K562 (cell line): Measurements from ENCODE around the gene ANO1. TPM values are rescaled to one million over a fixed set of nuclear protein-coding genes. Genes with fewer than 3 reads are reported as not detected.

ENCODE experiments used
- ATAC-seq: fragments of 200-7000 bp; cut with Tn5 transposase; 3 replicates; pipeline ENCODE4 v1.9.1; 2020; ENCODE audit warnings: moderate library complexity
- BruUV-seq: library from RNA; stranded (reverse); fragments of 400-500 nt; replicated peaks from 2 replicates; lab custom pipeline; 2021; lab: Mats Ljungman, UMichigan
- CTCF ChIA-PET: fragments of 300-600 bp; formaldehyde crosslinking; extraction: SDS; loops from one replicate; lab custom pipeline; 2021; ENCODE audit warnings: low intra/inter-chr PET ratio; lab: Yijun Ruan, JAX
- POLR2A ChIA-PET: fragments of 300-600, 350-650 bp; sonication (Branson Sonifier 250); formaldehyde crosslinking; extraction: SDS; loops from one replicate; lab custom pipeline; 2021; ENCODE audit warnings: antibody characterized with exemption, inconsistent platforms; lab: Yijun Ruan, JAX
- DNase-seq, 4 experiments: peaks; one replicate each; pipeline versions ENCODE4 v3.0.0 to v3.0.0-alpha.2; 2011 to 2018; ENCODE audit warnings: low spot score in 3 of 4, mixed read lengths in 3 of 4; ENCODE audit errors: extremely low read depth in 1 of 4
- FAIRE-seq: peaks from 2 replicates; lab custom pipeline; 2011; peaks lifted over from hg19 to GRCh38; lab: Jason Lieb, UNC
- H2AFZ ChIP-seq: 2 replicates; pipeline ENCODE4 v1.6.0; 2011; ENCODE audit warnings: low read depth, low read length, control low read depth, inconsistent platforms
- H3K27ac ChIP-seq: fragments of 200-600 bp; 3 replicates; pipeline ENCODE4 v1.8.0; 2011; ENCODE audit warnings: low read depth, mild to moderate bottlenecking, control low read depth, inconsistent platforms, low read length, moderate library complexity, mixed read lengths; ENCODE audit errors: extremely low read depth
- H3K27me3 ChIP-seq, 2 experiments: fragments of 300-600 bp in 1 of 2; 2 replicates in 1 of 2; 3 replicates in 1 of 2; pipeline versions ENCODE4 v1.6.0 to v1.8.0; 2011; ENCODE audit warnings: inconsistent platforms in 2 of 2, low read length in 2 of 2, mild to moderate bottlenecking in 1 of 2, mixed read lengths in 1 of 2, moderate library complexity in 1 of 2; ENCODE audit not compliant: control insufficient read depth in 2 of 2, insufficient read depth in 2 of 2
- H3K36me3 ChIP-seq: fragments of 300-600 bp; 3 replicates; pipeline ENCODE4 v1.8.0; 2011; ENCODE audit warnings: mild to moderate bottlenecking, low read length, inconsistent platforms; ENCODE audit not compliant: control insufficient read depth, insufficient read depth
- H3K4me1 ChIP-seq, 2 experiments: fragments of 200-600 bp in 1 of 2; replicated peaks in 1 of 2; 2 replicates in 1 of 2; 3 replicates in 1 of 2; pipeline versions ENCODE4 v1.5.1 to v1.8.0; 2011; ENCODE audit warnings: inconsistent platforms in 2 of 2, low read length in 2 of 2, mild to moderate bottlenecking in 1 of 2, mixed read lengths in 1 of 2, moderate library complexity in 1 of 2; ENCODE audit not compliant: control insufficient read depth in 2 of 2, insufficient read depth in 2 of 2
- H3K4me2 ChIP-seq: 2 replicates; pipeline ENCODE4 v1.6.1; 2011; ENCODE audit warnings: low read length, control low read depth, inconsistent platforms, mixed read lengths; ENCODE audit not compliant: insufficient read depth
- H3K4me3 ChIP-seq: fragments of 200-600 bp; sonication (generic), shearing (Covaris generic); 2 replicates; pipeline ENCODE4 v1.5.1; 2016; ENCODE audit warnings: control low read depth, inconsistent platforms
- H3K79me2 ChIP-seq: fragments of 200-600 bp; 3 replicates; pipeline ENCODE4 v1.8.0; 2011; ENCODE audit warnings: low read length, inconsistent platforms; ENCODE audit not compliant: control insufficient read depth, insufficient read depth
- H3K9ac ChIP-seq, 2 experiments: 2 replicates each; pipeline versions ENCODE4 v1.6.0 to v1.6.1; 2011; ENCODE audit warnings: low read depth in 2 of 2, low read length in 2 of 2, control low read depth in 1 of 2, inconsistent platforms in 1 of 2, mild to moderate bottlenecking in 1 of 2, mixed read lengths in 1 of 2; ENCODE audit not compliant: insufficient read depth in 1 of 2
- H3K9me1 ChIP-seq: one replicate; pipeline ENCODE4 v1.6.0; 2011; ENCODE audit warnings: inconsistent platforms, mild to moderate bottlenecking, low read length, moderate library complexity; ENCODE audit not compliant: control insufficient read depth, insufficient read depth
- H3K9me3 ChIP-seq: replicated peaks from 2 replicates; pipeline ENCODE4 v1.5.1; 2011; ENCODE audit warnings: low read depth, low read length, inconsistent platforms; ENCODE audit not compliant: control insufficient read depth, insufficient read depth
- H4K20me1 ChIP-seq: replicated peaks from 2 replicates; pipeline ENCODE4 v1.6.1; 2011; ENCODE audit warnings: low read length, inconsistent platforms, mixed read lengths; ENCODE audit not compliant: control insufficient read depth, insufficient read depth
- ZNF175 ChIP-seq: fragments of 200-800 bp; sonication (Bioruptor generic); IDR thresholded peaks from 2 replicates; pipeline ENCODE4 v1.6.1; 2016; ENCODE audit warnings: low read depth, mild to moderate bottlenecking, missing genetic modification characterization, missing compliant biosample characterization
- ZNF217 ChIP-seq: sonication (generic); formaldehyde crosslinking; IDR thresholded peaks from 2 replicates; pipeline ENCODE4 v1.8.0; 2022; ENCODE audit warnings: mild to moderate bottlenecking, missing genetic modification reagents
- ZNF707 ChIP-seq: fragments of 250-450 bp; sonication (Bioruptor Pico); conservative IDR thresholded peaks from 2 replicates; pipeline ENCODE4 v1.8.0; 2022; ENCODE audit warnings: inconsistent platforms, mild to moderate bottlenecking, moderate library complexity
- WGBS: fragments of 100-300 bp; shearing (Covaris generic); methylation state at CpG from one replicate; pipeline ENCODE4 v1.1.6; 2016; ENCODE audit warnings: low coverage, mixed read lengths; ENCODE audit not compliant: insufficient coverage; ENCODE audit errors: missing lambda C conversion rate; 5-methylcytosine and 5-hydroxymethylcytosine counted together
- in situ Hi-C: fragments of 300-500 bp; cut with MboI; formaldehyde crosslinking; loops from 4 replicates; pipeline ENCODE4 v1.15.0; 2018; ENCODE audit warnings: inconsistent platforms, mixed read lengths
- intact Hi-C: fragments of 100-400 bp; cut with micrococcal nuclease; formaldehyde crosslinking; loops from 2 replicates; pipeline ENCODE4 v1.14.2; 2022
- polyA plus RNA-seq, 8 experiments: library from polyadenylated mRNA; depleted of rRNA in 4 of 8; stranded (reverse) in 5 of 8; unstranded in 3 of 8; fragments of >200 nt; fragmentation: Nextera tagmentation in 2 of 8; fragmentation: Illumina TruSeq in 1 of 8; extraction: Ambion mirVana in 2 of 8; extraction: Trizol in 1 of 8; gene quantifications; 2 replicates each; pipeline versions ENCODE4 v1.2.1 to v1.2.3, GENCODE V29; 2011 to 2014; ENCODE audit warnings: inconsistent platforms in 1 of 8, missing spikeins in 1 of 8
- total RNA-seq, 7 experiments: library from RNA; depleted of rRNA in 6 of 7; stranded (reverse); fragments of >200 nt in 6 of 7; fragmentation: Illumina TruSeq in 2 of 7; extraction: Trizol in 2 of 7; gene quantifications; 2 replicates each; pipeline versions ENCODE4 v1.2.1 to v1.2.3, GENCODE V29; 2011 to 2021; ENCODE audit warnings: low replicate concordance in 1 of 7
- TF ChIP-seq, protein P1 (sequence below): sonication (generic); formaldehyde crosslinking; IDR thresholded peaks from 2 replicates; pipeline ENCODE4 v1.8.1; 2023; ENCODE audit warnings: mild to moderate bottlenecking, missing genetic modification reagents
- TF ChIP-seq, protein P2 (sequence below): fragments of 250-450 bp; sonication (Bioruptor Pico); IDR thresholded peaks from 2 replicates; pipeline ENCODE4 v1.5.0; 2020; ENCODE audit warnings: mild to moderate bottlenecking
- TF ChIP-seq, protein P3 (sequence below): fragments of 250-450 bp; sonication (Bioruptor Pico); IDR thresholded peaks from 2 replicates; pipeline ENCODE4 v1.4.0; 2020; ENCODE audit warnings: mild to moderate bottlenecking, moderate library complexity
- TF ChIP-seq, protein P4 (sequence below): fragments of 250-450 bp; sonication (Bioruptor Pico); IDR thresholded peaks from 2 replicates; pipeline ENCODE4 v1.4.0; 2020

ANO1 gene
- total and polyA plus RNA-seq, 9 of the 15 experiments (the other 6 are each of a cell fraction or from before 2014, with no cell fraction given) = not detected

DNA sequence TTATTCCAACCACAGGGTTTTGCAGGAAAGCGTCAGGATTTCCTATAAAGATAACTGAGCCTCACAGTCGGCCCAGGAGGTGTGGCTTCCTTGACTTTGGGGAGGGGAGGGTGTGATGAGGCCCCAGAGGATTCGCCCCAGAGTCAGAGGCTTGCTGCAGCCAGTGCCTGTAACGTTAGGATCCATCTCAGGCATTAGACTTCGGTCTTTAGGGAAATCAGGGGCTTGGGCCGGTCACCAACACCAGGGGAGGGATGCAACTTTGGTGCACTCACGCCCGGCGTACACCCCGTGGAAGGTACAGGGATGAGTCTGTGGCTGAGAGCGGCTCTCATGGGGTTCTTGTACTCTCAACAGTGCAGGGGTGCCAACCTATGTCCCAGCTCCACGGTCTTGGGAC, 5.7 kb upstream of the ANO1 start (continued):
- TF ChIP-seq, protein P1, sequence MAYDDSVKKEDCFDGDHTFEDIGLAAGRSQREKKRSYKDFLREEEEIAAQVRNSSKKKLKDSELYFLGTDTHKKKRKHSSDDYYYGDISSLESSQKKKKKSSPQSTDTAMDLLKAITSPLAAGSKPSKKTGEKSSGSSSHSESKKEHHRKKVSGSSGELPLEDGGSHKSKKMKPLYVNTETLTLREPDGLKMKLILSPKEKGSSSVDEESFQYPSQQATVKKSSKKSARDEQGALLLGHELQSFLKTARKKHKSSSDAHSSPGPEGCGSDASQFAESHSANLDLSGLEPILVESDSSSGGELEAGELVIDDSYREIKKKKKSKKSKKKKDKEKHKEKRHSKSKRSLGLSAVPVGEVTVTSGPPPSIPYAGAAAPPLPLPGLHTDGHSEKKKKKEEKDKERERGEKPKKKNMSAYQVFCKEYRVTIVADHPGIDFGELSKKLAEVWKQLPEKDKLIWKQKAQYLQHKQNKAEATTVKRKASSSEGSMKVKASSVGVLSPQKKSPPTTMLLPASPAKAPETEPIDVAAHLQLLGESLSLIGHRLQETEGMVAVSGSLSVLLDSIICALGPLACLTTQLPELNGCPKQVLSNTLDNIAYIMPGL = no peak

DNA sequence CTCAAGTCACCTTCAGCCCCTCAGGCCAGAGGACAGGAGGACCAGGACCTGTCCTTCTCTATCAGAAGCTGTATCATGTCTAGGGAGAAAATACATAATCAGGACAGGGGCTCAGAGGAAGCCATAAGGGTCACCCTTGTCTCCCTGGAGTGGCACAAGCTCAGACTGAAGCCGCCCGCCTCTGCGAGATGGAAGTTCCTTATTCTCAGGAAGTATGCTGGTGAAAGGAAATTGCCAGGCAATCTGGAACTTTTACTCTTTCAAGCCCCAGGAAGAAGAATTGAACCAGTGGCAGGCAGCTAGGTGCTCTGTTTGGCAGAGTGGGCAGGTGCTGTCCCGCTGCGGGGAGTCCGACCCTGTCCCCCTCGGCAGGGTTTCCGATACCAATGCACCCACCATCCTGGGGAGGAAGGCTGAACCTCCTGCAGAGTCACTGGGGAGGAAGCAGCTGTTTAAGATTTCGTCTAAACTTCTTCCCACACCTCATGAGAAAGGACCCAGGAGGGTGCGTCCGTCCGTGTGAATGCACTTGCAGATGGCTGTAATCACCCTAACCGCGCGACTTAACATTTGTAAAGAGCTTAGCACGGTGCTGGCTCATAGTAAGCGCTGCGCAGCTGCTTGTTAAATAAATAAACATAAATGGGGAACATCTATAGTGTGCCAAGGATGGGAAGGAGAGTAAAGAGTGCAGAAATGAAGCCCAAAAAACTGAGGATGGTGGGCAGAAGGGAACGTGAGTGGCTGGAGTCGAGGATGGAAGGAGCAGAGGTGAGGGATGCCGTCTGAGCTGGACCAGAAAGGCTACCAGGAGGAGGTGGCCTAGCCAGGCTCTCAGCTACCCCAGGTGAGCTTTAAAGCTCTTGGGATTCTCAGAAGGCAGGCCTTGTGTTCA, 5.0 kb upstream of the ANO1 start:
- ChIA-PET POLR2A (interaction anchor here (0.7 kb wide), 1 partner anchor 394 kb away, joined by 3 read pairs; no protein-coding TSS in a partner anchor), CTCF (no interaction called here)
- TF ChIP-seq, protein P2, sequence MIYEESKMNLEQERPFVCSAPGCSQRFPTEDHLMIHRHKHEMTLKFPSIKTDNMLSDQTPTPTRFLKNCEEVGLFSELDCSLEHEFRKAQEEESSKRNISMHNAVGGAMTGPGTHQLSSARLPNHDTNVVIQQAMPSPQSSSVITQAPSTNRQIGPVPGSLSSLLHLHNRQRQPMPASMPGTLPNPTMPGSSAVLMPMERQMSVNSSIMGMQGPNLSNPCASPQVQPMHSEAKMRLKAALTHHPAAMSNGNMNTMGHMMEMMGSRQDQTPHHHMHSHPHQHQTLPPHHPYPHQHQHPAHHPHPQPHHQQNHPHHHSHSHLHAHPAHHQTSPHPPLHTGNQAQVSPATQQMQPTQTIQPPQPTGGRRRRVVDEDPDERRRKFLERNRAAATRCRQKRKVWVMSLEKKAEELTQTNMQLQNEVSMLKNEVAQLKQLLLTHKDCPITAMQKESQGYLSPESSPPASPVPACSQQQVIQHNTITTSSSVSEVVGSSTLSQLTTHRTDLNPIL (CRISPR knock-in tag) = no peak
- TF ChIP-seq, protein P3, sequence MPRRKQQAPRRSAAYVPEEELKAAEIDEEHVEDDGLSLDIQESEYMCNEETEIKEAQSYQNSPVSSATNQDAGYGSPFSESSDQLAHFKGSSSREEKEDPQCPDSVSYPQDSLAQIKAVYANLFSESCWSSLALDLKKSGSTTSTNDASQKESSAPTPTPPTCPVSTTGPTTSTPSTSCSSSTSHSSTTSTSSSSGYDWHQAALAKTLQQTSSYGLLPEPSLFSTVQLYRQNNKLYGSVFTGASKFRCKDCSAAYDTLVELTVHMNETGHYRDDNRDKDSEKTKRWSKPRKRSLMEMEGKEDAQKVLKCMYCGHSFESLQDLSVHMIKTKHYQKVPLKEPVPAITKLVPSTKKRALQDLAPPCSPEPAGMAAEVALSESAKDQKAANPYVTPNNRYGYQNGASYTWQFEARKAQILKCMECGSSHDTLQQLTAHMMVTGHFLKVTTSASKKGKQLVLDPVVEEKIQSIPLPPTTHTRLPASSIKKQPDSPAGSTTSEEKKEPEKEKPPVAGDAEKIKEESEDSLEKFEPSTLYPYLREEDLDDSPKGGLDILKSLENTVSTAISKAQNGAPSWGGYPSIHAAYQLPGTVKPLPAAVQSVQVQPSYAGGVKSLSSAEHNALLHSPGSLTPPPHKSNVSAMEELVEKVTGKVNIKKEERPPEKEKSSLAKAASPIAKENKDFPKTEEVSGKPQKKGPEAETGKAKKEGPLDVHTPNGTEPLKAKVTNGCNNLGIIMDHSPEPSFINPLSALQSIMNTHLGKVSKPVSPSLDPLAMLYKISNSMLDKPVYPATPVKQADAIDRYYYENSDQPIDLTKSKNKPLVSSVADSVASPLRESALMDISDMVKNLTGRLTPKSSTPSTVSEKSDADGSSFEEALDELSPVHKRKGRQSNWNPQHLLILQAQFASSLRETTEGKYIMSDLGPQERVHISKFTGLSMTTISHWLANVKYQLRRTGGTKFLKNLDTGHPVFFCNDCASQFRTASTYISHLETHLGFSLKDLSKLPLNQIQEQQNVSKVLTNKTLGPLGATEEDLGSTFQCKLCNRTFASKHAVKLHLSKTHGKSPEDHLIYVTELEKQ (CRISPR knock-in tag) = no peak
- TF ChIP-seq ZNF217 (CRISPR knock-in tag) (no peak), ZNF707 (no peak), ZNF175 (CRISPR knock-in tag) (no peak)
- TF ChIP-seq, protein P4, sequence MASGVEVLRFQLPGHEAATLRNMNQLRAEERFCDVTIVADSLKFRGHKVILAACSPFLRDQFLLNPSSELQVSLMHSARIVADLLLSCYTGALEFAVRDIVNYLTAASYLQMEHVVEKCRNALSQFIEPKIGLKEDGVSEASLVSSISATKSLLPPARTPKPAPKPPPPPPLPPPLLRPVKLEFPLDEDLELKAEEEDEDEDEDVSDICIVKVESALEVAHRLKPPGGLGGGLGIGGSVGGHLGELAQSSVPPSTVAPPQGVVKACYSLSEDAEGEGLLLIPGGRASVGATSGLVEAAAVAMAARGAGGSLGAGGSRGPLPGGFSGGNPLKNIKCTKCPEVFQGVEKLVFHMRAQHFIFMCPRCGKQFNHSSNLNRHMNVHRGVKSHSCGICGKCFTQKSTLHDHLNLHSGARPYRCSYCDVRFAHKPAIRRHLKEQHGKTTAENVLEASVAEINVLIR (CRISPR knock-in tag) = no peak
- Histone ChIP-seq H3K4me2 (no peak overlapping the region), H3K9ac (no peak overlapping the region), H4K20me1 (peaks cover 10% of the 10 kb centered on the region), H3K27ac (no peak overlapping the region), H3K27me3 (peaks cover 52 to 92% of the 10 kb centered on the region in 2 experiments), H2AFZ (no peak overlapping the region), H3K4me1 (peaks cover 0 to 5% of the 10 kb centered on the region in 2 experiments; a peak in 2 of 5 replicates), H3K9me3 (no peaks in the 10 kb centered on the region), H3K79me2 (no peaks in the 10 kb centered on the region), H3K36me3 (no peaks in the 10 kb centered on the region), H3K4me3 (no peak overlapping the region), H3K9me1 (no peaks in the 10 kb centered on the region)
- ATAC-seq (no peak), DNase-seq (no peak), FAIRE-seq (no peak)
- intact Hi-C loops (no loop called here), in situ Hi-C loops (loop anchor here (5.0 kb wide), 1 partner anchor 76 kb away; no protein-coding TSS in a partner anchor)
- 1% methylated on average over 21 of the region's 21 CpGs for WGBS
- no TSS peak for BruUV-seq
